Measurements from ENCODE around the gene AGRN.

DNA sequence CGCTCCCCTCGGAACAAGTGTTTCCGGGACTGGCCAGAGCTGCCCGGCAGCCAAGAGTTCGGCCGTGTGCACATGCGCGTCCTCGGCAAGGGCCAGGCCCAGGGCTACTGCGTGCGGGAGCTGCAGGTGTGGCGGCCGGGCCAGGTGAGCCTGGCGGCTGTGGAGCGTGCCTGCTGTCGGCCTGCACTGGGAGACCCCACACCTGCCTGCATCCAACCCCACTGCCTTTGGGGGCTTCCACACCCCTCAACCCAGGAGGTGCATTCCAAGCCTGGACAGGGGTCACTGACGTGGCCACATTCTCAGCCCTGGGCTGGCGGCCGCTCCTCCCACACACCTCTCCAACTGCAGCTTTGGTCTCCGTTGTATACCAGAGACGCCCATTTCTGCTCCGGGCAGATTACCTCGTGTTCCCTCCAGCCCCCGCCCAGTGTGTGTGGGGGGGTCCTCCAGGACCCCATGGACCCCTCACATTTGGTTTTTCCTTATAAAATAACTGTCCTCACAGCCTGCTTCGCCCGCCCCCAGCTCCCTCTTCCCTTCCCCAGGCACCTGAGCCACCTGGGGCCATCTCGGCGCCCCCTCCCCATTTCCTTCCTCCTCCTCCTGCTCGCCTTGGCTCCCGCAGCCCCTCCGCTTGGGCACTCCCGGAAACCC lies 48.1 kb downstream of the AGRN start:
- TF ChIP-seq, protein P1, sequence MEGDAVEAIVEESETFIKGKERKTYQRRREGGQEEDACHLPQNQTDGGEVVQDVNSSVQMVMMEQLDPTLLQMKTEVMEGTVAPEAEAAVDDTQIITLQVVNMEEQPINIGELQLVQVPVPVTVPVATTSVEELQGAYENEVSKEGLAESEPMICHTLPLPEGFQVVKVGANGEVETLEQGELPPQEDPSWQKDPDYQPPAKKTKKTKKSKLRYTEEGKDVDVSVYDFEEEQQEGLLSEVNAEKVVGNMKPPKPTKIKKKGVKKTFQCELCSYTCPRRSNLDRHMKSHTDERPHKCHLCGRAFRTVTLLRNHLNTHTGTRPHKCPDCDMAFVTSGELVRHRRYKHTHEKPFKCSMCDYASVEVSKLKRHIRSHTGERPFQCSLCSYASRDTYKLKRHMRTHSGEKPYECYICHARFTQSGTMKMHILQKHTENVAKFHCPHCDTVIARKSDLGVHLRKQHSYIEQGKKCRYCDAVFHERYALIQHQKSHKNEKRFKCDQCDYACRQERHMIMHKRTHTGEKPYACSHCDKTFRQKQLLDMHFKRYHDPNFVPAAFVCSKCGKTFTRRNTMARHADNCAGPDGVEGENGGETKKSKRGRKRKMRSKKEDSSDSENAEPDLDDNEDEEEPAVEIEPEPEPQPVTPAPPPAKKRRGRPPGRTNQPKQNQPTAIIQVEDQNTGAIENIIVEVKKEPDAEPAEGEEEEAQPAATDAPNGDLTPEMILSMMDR (IDR thresholded peaks at IDR 0.05): no peak
- TF ChIP-seq POLR2A (IDR thresholded peaks at IDR 0.05): no peak

Data from Peyer's patch (tissue), 4 donors.